ENCODE results near the gene DMBX1.
A peak's percentile ranks its signal among the peaks of the same experiment; 100 is the strongest.

The DMBX1 gene

DNA sequence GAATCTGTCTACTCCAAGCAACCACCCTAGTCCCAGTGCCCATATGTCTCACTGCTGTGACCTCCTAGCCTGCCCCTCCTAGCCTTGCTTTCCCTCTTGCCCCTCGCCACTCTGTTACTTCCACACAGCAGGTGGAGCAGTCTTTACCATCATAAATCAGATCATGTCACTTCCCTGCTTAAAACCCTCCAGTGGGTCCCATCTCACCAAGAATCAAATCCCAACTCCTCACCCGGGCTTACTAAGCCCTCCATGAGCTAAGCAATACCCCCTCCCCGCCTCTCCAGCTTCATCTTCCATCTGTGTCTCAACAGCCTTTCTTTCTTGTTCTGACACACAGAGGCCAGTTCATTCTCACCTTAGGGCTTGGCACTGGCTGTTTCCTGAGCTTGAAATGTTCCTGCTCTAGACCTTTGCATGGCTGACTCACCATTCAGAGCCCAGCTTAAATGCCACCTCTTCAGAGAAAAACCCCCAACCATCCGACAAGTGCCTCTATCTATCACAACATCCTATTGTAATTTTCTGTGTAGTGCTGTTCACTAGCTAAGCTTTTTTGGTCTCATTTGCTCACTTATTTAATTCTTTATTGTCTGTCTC is 39.5 kb downstream of the DMBX1 start:
- H3K27me3 ChIP-seq (ENCODE audit: control insufficient read depth in 5 of 5, insufficient read depth in 4 of 5, low read length in 5 of 5) = peaks cover 0 to 39% (median 14%) of the 10 kb centered on the region in 5 donors
- H3K27ac ChIP-seq (ENCODE audit: low read depth, low read length) = no peak overlapping the region
- peaks cover 0 to 13% (median 5%) of the 10 kb centered on the region in 5 donors for H3K4me1 ChIP-seq (ENCODE audit: control insufficient read depth in 5 of 5, insufficient read depth in 5 of 5, low read length in 5 of 5)
- H3K9me3 ChIP-seq (ENCODE audit: control insufficient read depth in 5 of 5, low read length in 5 of 5) = no peaks in the 10 kb centered on the region
- H3K36me3 ChIP-seq (ENCODE audit: control insufficient read depth in 5 of 5, insufficient read depth in 5 of 5, low read length in 5 of 5) = no peaks in the 10 kb centered on the region
- no peak overlapping the region for H3K9ac ChIP-seq (ENCODE audit: low read length in 5 of 5)
- H3K4me3 ChIP-seq (ENCODE audit: low read depth in 1 of 5, low read length in 5 of 5) = no peak overlapping the region

- peaks cover 0 to 44% (median 14%) of the 10 kb centered on the region in 5 donors for H3K27me3 ChIP-seq (ENCODE audit: control insufficient read depth in 5 of 5, insufficient read depth in 4 of 5, low read length in 5 of 5)
- H3K36me3 ChIP-seq (ENCODE audit: control insufficient read depth in 5 of 5, insufficient read depth in 5 of 5, low read length in 5 of 5) = no peaks in the 10 kb centered on the region
- H3K9ac ChIP-seq (ENCODE audit: low read length in 5 of 5) = no peak overlapping the region
Measured at GRCh38 chr1:46530311-46530710, 40.7 kb downstream of the DMBX1 start.

DNA sequence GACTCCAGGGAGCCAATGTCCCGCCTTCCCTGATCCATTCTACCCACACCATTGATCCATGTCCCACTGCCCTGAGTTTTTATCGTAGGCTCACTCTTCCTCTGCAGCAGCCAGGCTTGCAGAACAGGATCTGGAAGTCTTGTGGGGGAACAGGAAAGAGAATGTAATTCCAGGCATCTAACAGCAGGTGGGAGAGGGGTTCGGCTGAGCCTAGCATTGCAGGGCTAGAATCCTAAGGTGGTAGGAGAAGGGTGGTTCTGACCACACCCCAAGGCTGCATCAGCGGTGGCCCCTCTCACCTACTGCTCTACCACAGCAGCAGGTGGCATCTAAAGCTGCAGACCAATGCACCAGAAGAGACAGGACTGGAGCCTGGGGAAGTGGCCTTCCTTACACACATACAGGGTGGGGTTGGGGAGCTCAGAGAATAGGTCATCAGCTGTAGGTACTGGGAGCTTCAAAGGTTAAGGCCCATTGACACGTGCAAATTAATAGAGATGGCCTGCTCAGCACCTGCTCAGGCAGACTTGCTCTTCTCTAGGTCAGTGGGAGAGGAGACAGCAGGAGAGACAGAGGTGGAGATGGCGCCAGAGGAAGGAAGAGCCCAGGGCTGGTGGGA is 41.3 kb downstream of the DMBX1 start:
- H3K36me3 ChIP-seq (ENCODE audit: control insufficient read depth in 5 of 5, insufficient read depth in 5 of 5, low read length in 5 of 5) = no peaks in the 10 kb centered on the region
- H3K27me3 ChIP-seq (ENCODE audit: control insufficient read depth in 5 of 5, insufficient read depth in 4 of 5, low read length in 5 of 5) = peaks cover 0 to 39% (median 14%) of the 10 kb centered on the region in 5 donors
- H3K4me3 ChIP-seq (ENCODE audit: low read depth in 1 of 5, low read length in 5 of 5) = no peak overlapping the region
- H3K9me3 ChIP-seq (ENCODE audit: control insufficient read depth in 5 of 5, low read length in 5 of 5) = no peaks in the 10 kb centered on the region
- no peak overlapping the region for H3K27ac ChIP-seq (ENCODE audit: low read depth, low read length)
- H3K9ac ChIP-seq (ENCODE audit: low read length in 5 of 5) = no peak overlapping the region
- peaks cover 0 to 13% (median 5%) of the 10 kb centered on the region in 5 donors for H3K4me1 ChIP-seq (ENCODE audit: control insufficient read depth in 5 of 5, insufficient read depth in 5 of 5, low read length in 5 of 5)

More at GRCh38 chr1:46530311-46530710, 40.7 kb downstream of the DMBX1 start:
- no peaks in the 10 kb centered on the region for H3K9me3 ChIP-seq (ENCODE audit: control insufficient read depth in 5 of 5, low read length in 5 of 5)
- H3K27ac ChIP-seq (ENCODE audit: low read depth, low read length) = no peak overlapping the region
- no peak overlapping the region for H3K4me3 ChIP-seq (ENCODE audit: low read depth in 1 of 5, low read length in 5 of 5)
- H3K4me1 ChIP-seq (ENCODE audit: control insufficient read depth in 5 of 5, insufficient read depth in 5 of 5, low read length in 5 of 5) = peaks cover 0 to 13% (median 5%) of the 10 kb centered on the region in 5 donors

DNA sequence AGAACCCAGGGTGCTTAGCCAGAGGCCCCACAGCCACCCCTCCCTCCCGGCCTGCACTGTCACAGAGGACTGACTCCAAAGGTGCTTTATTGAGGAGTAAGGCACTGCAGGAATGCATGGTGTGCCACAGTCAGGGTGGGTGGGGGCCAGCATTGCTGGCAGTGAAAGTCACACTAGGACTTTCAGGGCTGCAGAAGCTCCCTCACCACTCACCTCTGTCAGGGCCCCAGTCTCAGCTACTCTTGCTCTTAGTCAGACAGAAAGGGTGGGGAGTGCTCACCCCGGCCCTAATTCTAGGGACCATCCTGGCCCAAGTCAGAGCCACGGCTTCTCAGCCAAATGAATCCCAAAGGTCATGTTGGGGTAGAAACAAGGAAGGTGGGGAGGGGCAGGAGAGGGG is 42.5 kb downstream of the DMBX1 start:
- H3K36me3 ChIP-seq (ENCODE audit: control insufficient read depth in 5 of 5, insufficient read depth in 5 of 5, low read length in 5 of 5) = no peaks in the 10 kb centered on the region
- H3K4me3 ChIP-seq (ENCODE audit: low read depth in 1 of 5, low read length in 5 of 5) = no peak overlapping the region
- peaks cover 0 to 31% (median 14%) of the 10 kb centered on the region in 5 donors for H3K27me3 ChIP-seq (ENCODE audit: control insufficient read depth in 5 of 5, insufficient read depth in 4 of 5, low read length in 5 of 5)
- H3K9ac ChIP-seq (ENCODE audit: low read length in 5 of 5) = no peak overlapping the region
- no peak overlapping the region for H3K27ac ChIP-seq (ENCODE audit: low read depth, low read length)
- peaks cover 0 to 13% (median 5%) of the 10 kb centered on the region in 5 donors for H3K4me1 ChIP-seq (ENCODE audit: control insufficient read depth in 5 of 5, insufficient read depth in 5 of 5, low read length in 5 of 5)
- no peaks in the 10 kb centered on the region for H3K9me3 ChIP-seq (ENCODE audit: control insufficient read depth in 5 of 5, low read length in 5 of 5)

DNA sequence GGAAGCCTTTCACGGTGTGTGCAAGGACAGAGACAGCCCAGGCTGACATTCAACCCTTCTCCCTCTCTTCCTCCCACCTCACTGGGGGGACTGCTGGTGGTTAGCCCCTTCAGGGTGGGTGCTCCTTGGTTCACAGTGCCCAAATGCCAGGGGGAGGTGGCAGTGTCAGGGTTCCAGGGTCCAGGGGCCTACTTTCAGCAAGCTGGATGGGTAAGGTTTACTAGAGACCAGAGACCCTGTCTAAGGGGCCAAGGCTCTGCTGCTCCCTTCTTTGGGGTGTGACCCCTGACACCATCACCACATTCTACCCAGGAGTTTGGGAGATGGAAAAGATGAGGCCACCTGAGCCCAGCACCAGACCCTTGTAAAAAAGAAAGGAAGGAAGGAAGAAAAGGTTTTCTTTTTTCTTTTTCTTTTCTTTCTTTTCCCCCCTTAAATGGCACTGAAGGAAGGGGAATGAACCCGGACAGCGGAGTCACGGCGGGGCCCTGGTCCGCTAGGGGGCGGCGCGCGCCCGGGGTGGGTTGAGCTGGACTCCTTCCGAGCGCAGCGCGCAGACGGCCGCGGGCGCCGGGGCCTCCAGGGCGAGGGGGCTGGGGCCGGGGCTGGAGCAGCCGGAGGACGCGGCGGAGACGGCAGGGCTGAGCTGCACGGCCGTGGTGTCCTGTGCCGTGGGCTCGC is 43.0 kb downstream of the DMBX1 start:
- no peaks in the 10 kb centered on the region for H3K36me3 ChIP-seq (ENCODE audit: control insufficient read depth in 5 of 5, insufficient read depth in 5 of 5, low read length in 5 of 5)
- peak overlapping the region in 3 of 5 donors; percentile 48 to 61 (median 55) for H3K4me3 ChIP-seq (ENCODE audit: low read depth in 1 of 5, low read length in 5 of 5)
- peaks cover 0 to 13% (median 5%) of the 10 kb centered on the region in 5 donors for H3K4me1 ChIP-seq (ENCODE audit: control insufficient read depth in 5 of 5, insufficient read depth in 5 of 5, low read length in 5 of 5)
- H3K27ac ChIP-seq (ENCODE audit: low read depth, low read length) = no peak overlapping the region
- H3K27me3 ChIP-seq (ENCODE audit: control insufficient read depth in 5 of 5, insufficient read depth in 4 of 5, low read length in 5 of 5) = peaks cover 0 to 27% (median 14%) of the 10 kb centered on the region in 5 donors
- peak overlapping the region in 1 of 5 donors; percentile 22 for H3K9ac ChIP-seq (ENCODE audit: low read length in 5 of 5)
- H3K9me3 ChIP-seq (ENCODE audit: control insufficient read depth in 5 of 5, low read length in 5 of 5) = no peaks in the 10 kb centered on the region

DNA sequence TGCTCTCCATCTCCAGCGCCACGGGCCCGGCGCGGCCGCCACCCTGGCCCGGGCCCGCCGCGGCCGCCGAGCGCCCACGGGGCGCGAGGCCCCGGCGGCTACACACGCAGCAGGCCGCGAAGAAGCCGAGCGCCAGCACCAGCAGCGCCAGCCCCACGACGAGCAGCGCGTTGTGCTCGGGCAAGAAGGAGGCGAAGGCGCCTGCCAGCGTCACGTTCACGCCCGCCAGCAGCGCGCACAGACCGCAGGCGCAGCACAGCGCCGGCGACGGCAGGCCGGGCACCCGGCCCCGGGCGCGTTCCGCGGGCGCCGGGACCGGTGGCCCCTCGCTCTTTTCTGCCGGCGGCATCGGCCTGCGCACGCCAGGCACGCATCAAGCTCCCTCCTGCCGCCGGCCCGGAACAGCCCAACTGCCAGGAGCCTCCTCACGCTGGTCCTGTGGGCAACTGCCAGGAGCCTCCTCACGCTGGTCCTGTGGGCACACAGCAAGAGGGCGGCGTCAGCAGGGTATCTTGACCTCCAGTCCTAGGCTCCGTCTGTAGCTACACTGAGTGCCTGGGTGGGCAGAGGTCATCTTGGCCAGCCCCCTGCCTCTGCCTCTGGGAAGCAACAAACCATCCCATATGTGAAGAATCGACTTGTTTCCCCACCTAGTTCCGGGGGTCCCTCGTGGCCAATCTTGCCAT is 43.7 kb downstream of the DMBX1 start:
- Histone ChIP-seq H3K9me3 (ENCODE audit: control insufficient read depth in 5 of 5, low read length in 5 of 5) (no peaks in the 10 kb centered on the region), H3K4me3 (ENCODE audit: low read depth in 1 of 5, low read length in 5 of 5) (peak overlapping the region in 4 of 5 donors; percentile 14 to 61 (median 52)), H3K27me3 (ENCODE audit: control insufficient read depth in 5 of 5, insufficient read depth in 4 of 5, low read length in 5 of 5) (peaks cover 0 to 26% (median 14%) of the 10 kb centered on the region in 5 donors), H3K27ac (ENCODE audit: low read depth, low read length) (no peak overlapping the region), H3K9ac (ENCODE audit: low read length in 5 of 5) (peak overlapping the region in 3 of 5 donors; percentile 16 to 38 (median 22)), H3K4me1 (ENCODE audit: control insufficient read depth in 5 of 5, insufficient read depth in 5 of 5, low read length in 5 of 5) (peaks cover 0 to 13% (median 9%) of the 10 kb centered on the region in 5 donors), H3K36me3 (ENCODE audit: control insufficient read depth in 5 of 5, insufficient read depth in 5 of 5, low read length in 5 of 5) (no peaks in the 10 kb centered on the region)

GRCh38 chr1:46535063-46535462 is 45.4 kb downstream of the DMBX1 start:
- Histone ChIP-seq H3K27ac (ENCODE audit: low read depth, low read length) (no peak overlapping the region), H3K4me1 (ENCODE audit: control insufficient read depth in 5 of 5, insufficient read depth in 5 of 5, low read length in 5 of 5) (peaks cover 0 to 13% (median 9%) of the 10 kb centered on the region in 5 donors), H3K9me3 (ENCODE audit: control insufficient read depth in 5 of 5, low read length in 5 of 5) (no peaks in the 10 kb centered on the region), H3K27me3 (ENCODE audit: control insufficient read depth in 5 of 5, insufficient read depth in 4 of 5, low read length in 5 of 5) (peaks cover 0 to 22% (median 10%) of the 10 kb centered on the region in 5 donors), H3K4me3 (ENCODE audit: low read depth in 1 of 5, low read length in 5 of 5) (no peak overlapping the region), H3K9ac (ENCODE audit: low read length in 5 of 5) (no peak overlapping the region), H3K36me3 (ENCODE audit: control insufficient read depth in 5 of 5, insufficient read depth in 5 of 5, low read length in 5 of 5) (no peaks in the 10 kb centered on the region)

DNA sequence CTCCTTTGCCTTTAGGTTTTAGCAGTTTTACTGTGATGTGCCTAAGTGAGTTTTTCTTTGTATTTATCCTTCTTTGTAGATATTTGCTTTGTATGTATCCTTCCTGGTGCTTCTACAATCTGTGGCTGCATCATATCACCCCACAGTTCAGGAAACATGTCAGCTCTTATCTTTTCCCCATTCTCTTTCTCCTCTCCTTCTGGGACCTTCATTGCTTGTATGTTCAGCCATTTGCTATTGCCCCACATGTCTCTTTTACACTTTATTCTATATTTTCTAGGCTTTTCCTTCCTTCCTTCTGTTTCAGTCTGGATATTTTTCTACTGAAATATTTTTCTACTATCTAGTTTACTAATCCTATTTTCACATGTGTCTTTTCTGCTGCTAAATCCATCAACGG is 46.9 kb downstream of the DMBX1 start:
- Histone ChIP-seq H3K4me3 (ENCODE audit: low read depth in 1 of 5, low read length in 5 of 5) (no peak overlapping the region), H3K9me3 (ENCODE audit: control insufficient read depth in 5 of 5, low read length in 5 of 5) (no peaks in the 10 kb centered on the region), H3K9ac (ENCODE audit: low read length in 5 of 5) (no peak overlapping the region), H3K36me3 (ENCODE audit: control insufficient read depth in 5 of 5, insufficient read depth in 5 of 5, low read length in 5 of 5) (no peaks in the 10 kb centered on the region), H3K27ac (ENCODE audit: low read depth, low read length) (no peak overlapping the region), H3K27me3 (ENCODE audit: control insufficient read depth in 5 of 5, insufficient read depth in 4 of 5, low read length in 5 of 5) (peaks cover 0 to 13% (median 2%) of the 10 kb centered on the region in 5 donors), H3K4me1 (ENCODE audit: control insufficient read depth in 5 of 5, insufficient read depth in 5 of 5, low read length in 5 of 5) (peaks cover 0 to 13% (median 9%) of the 10 kb centered on the region in 5 donors)

- Histone ChIP-seq H3K4me1 (ENCODE audit: control insufficient read depth in 5 of 5, insufficient read depth in 5 of 5, low read length in 5 of 5) (peaks cover 0 to 18% (median 11%) of the 10 kb centered on the region in 5 donors), H3K9me3 (ENCODE audit: control insufficient read depth in 5 of 5, low read length in 5 of 5) (no peaks in the 10 kb centered on the region), H3K9ac (ENCODE audit: low read length in 5 of 5) (no peak overlapping the region), H3K36me3 (ENCODE audit: control insufficient read depth in 5 of 5, insufficient read depth in 5 of 5, low read length in 5 of 5) (no peaks in the 10 kb centered on the region), H3K4me3 (ENCODE audit: low read depth in 1 of 5, low read length in 5 of 5) (no peak overlapping the region), H3K27ac (ENCODE audit: low read depth, low read length) (no peak overlapping the region), H3K27me3 (ENCODE audit: control insufficient read depth in 5 of 5, insufficient read depth in 4 of 5, low read length in 5 of 5) (peaks cover 0 to 9% (median 0%) of the 10 kb centered on the region in 5 donors)
Measured at GRCh38 chr1:46537651-46538050, 48.0 kb downstream of the DMBX1 start.

All from subcutaneous abdominal adipose tissue (tissue), 5 donors.